Osteoblast (primary cell): ENCODE data around the gene CRYGB. TPM values are rescaled to one million over a fixed set of nuclear protein-coding genes. Genes with fewer than 3 reads are reported as not detected.
"Not testable (repeated sequence)": the region's sequence is repeated elsewhere in the genome, so short reads cannot be mapped to it uniquely, and the experiment has no call there.

Experiments used
- DNase-seq: peaks from one replicate; pipeline ENCODE4 v3.0.0; 2011; ENCODE audit warnings: low spot score, mixed read lengths; ENCODE audit not compliant: insufficient read length; ENCODE audit errors: missing footprints
- H2AFZ ChIP-seq: 2 replicates; pipeline ENCODE4 v1.6.0; 2011; ENCODE audit warnings: mild to moderate bottlenecking, low read length
- H3K27ac ChIP-seq: 2 replicates; pipeline ENCODE4 v1.5.1; 2011; ENCODE audit warnings: mild to moderate bottlenecking, low read depth, low read length, moderate library complexity
- H3K27me3 ChIP-seq: 2 replicates; pipeline ENCODE4 v1.6.0; 2012; ENCODE audit warnings: mild to moderate bottlenecking, control low read depth, inconsistent platforms, low read length, moderate library complexity; ENCODE audit not compliant: insufficient read depth
- H3K36me3 ChIP-seq: 2 replicates; pipeline ENCODE4 v1.5.1; 2011; ENCODE audit warnings: mild to moderate bottlenecking, low read length, control low read depth, moderate library complexity; ENCODE audit not compliant: insufficient read depth
- H3K4me1 ChIP-seq: 2 replicates; pipeline ENCODE4 v1.5.1; 2011; ENCODE audit warnings: mild to moderate bottlenecking, low read length, control low read depth, moderate library complexity; ENCODE audit not compliant: insufficient read depth
- H3K4me2 ChIP-seq: 2 replicates; pipeline ENCODE4 v1.6.0; 2011; ENCODE audit warnings: mild to moderate bottlenecking, low read length; ENCODE audit not compliant: insufficient read depth
- H3K4me3 ChIP-seq: fragments of 200-600 bp; sonication (generic); 3 replicates; pipeline ENCODE4 v1.5.1; 2012; ENCODE audit warnings: mild to moderate bottlenecking, low read length, inconsistent platforms; ENCODE audit not compliant: insufficient read depth
- H3K79me2 ChIP-seq: 2 replicates; pipeline ENCODE4 v1.6.0; 2012; ENCODE audit warnings: mild to moderate bottlenecking, low read length, control low read depth, inconsistent platforms; ENCODE audit not compliant: insufficient read depth
- H3K9me3 ChIP-seq: 2 replicates; pipeline ENCODE4 v1.5.1; 2011; ENCODE audit warnings: low read depth, low read length, control low read depth
- H4K20me1 ChIP-seq: 2 replicates; pipeline ENCODE4 v1.6.0; 2012; ENCODE audit warnings: mild to moderate bottlenecking, low read length, control low read depth; ENCODE audit not compliant: insufficient read depth
- total RNA-seq: library from RNA; depleted of rRNA; stranded (reverse); fragments of >200 nt; gene quantifications from 2 replicates; pipeline ENCODE4 v1.2.3, GENCODE V29; 2012
- TF ChIP-seq, protein P1 (sequence below): IDR thresholded peaks from 2 replicates; pipeline ENCODE4 v1.5.1; 2011; ENCODE audit warnings: mild to moderate bottlenecking, low read depth, low read length, moderate library complexity; ENCODE audit errors: extremely low read depth

CRYGB gene
- total RNA-seq, 1 donor = not detected

DNA sequence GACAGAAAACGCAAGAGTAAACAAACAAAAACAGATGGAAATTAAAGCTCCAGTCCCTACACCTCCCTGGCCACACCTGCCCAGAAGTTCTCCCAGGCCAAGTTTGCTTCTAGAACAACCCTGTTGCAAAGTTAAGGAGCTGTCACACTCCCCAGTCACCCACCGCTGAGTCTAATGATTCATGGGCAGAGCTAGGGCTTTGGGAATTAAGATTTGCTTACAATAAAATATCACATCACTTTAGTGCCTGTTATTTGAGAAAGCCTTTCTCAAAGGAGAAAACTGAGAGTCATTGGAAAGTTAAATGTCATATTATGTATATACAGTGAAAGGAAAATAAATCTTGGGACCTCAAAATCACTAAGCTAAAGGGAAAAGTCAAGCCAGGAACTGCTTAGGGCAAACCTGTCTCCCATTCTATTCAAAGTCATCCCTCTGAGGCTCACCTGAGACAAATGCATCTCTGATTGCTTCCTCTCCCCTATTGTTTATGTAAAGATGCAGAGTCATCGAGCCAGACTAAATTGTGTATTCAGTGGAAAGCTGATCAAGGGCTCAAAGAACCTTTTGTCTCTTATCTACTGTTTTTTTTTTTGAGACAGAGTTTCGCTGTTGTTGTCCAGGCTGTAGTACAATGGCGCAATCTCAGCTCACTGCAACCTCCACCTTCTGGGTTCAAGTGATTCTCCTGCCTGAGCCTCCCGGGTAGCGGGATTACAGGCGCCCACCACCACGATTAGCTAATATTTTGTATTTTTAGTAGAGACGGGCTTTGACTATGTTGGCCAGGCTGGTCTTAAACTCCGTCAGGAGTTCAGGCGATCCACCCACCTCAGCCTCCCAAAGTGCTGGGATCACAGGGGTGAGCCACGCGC, 2.8 kb downstream of the CRYGB start:
- no peaks in the 10 kb centered on the region for H3K27me3 ChIP-seq
- DNase-seq = no peak
- H3K27ac ChIP-seq = no peak overlapping the region
- no peaks in the 10 kb centered on the region for H3K79me2 ChIP-seq
- no peak overlapping the region for H2AFZ ChIP-seq
- TF ChIP-seq, protein P1, sequence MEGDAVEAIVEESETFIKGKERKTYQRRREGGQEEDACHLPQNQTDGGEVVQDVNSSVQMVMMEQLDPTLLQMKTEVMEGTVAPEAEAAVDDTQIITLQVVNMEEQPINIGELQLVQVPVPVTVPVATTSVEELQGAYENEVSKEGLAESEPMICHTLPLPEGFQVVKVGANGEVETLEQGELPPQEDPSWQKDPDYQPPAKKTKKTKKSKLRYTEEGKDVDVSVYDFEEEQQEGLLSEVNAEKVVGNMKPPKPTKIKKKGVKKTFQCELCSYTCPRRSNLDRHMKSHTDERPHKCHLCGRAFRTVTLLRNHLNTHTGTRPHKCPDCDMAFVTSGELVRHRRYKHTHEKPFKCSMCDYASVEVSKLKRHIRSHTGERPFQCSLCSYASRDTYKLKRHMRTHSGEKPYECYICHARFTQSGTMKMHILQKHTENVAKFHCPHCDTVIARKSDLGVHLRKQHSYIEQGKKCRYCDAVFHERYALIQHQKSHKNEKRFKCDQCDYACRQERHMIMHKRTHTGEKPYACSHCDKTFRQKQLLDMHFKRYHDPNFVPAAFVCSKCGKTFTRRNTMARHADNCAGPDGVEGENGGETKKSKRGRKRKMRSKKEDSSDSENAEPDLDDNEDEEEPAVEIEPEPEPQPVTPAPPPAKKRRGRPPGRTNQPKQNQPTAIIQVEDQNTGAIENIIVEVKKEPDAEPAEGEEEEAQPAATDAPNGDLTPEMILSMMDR = no peak
- no peaks in the 10 kb centered on the region for H3K36me3 ChIP-seq
- H3K4me3 ChIP-seq = no peak overlapping the region
- no peaks in the 10 kb centered on the region for H3K9me3 ChIP-seq
- no peak overlapping the region for H3K4me2 ChIP-seq
- no peaks in the 10 kb centered on the region for H3K4me1 ChIP-seq
- H4K20me1 ChIP-seq = no peaks in the 10 kb centered on the region

- no peak overlapping the region for H3K4me3 ChIP-seq
- H2AFZ ChIP-seq = no peak overlapping the region
- DNase-seq = no peak
Observed at GRCh38 chr2:208142240-208142924, 3.6 kb downstream of the CRYGB start.

GRCh38 chr2:208139447-208139846, 6.5 kb downstream of the CRYGB start:
- TF ChIP-seq, protein P1 = no peak
- Histone ChIP-seq H3K27me3 (no peaks in the 10 kb centered on the region), H4K20me1 (no peaks in the 10 kb centered on the region), H3K27ac (no peak overlapping the region), H3K9me3 (no peaks in the 10 kb centered on the region), H3K4me1 (no peaks in the 10 kb centered on the region), H3K79me2 (no peaks in the 10 kb centered on the region), H3K4me3 (no peak overlapping the region), H2AFZ (no peak overlapping the region), H3K4me2 (no peak overlapping the region), H3K36me3 (no peaks in the 10 kb centered on the region)
- no peak for DNase-seq

More at GRCh38 chr2:208142240-208142924, 3.6 kb downstream of the CRYGB start:
- Histone ChIP-seq H3K9me3 (no peaks in the 10 kb centered on the region), H3K27ac (no peak overlapping the region), H4K20me1 (no peaks in the 10 kb centered on the region), H3K4me1 (no peaks in the 10 kb centered on the region), H3K79me2 (no peaks in the 10 kb centered on the region), H3K36me3 (no peaks in the 10 kb centered on the region), H3K27me3 (no peaks in the 10 kb centered on the region), H3K4me2 (no peak overlapping the region)
- TF ChIP-seq, protein P1 = no peak

- not testable (repeated sequence) for H2AFZ ChIP-seq, H3K9me3 ChIP-seq, H3K27ac ChIP-seq, H3K4me1 ChIP-seq, H3K27me3 ChIP-seq, H3K79me2 ChIP-seq, H4K20me1 ChIP-seq, H3K4me2 ChIP-seq, DNase-seq, H3K4me3 ChIP-seq, H3K36me3 ChIP-seq
Observed at GRCh38 chr2:208138334-208138733, 7.6 kb downstream of the CRYGB start.
